RCC 7860 (cell line): ENCODE data around the gene PPFIBP2.

Experiments used
- DNase-seq: peaks from one replicate; pipeline ENCODE4 v3.0.0-alpha.2; 2015; ENCODE audit warnings: low spot score
- FAIRE-seq: peaks from 2 replicates; lab custom pipeline; 2012; peaks lifted over from hg19 to GRCh38; lab: Jason Lieb, UNC

The PPFIBP2 gene

DNA sequence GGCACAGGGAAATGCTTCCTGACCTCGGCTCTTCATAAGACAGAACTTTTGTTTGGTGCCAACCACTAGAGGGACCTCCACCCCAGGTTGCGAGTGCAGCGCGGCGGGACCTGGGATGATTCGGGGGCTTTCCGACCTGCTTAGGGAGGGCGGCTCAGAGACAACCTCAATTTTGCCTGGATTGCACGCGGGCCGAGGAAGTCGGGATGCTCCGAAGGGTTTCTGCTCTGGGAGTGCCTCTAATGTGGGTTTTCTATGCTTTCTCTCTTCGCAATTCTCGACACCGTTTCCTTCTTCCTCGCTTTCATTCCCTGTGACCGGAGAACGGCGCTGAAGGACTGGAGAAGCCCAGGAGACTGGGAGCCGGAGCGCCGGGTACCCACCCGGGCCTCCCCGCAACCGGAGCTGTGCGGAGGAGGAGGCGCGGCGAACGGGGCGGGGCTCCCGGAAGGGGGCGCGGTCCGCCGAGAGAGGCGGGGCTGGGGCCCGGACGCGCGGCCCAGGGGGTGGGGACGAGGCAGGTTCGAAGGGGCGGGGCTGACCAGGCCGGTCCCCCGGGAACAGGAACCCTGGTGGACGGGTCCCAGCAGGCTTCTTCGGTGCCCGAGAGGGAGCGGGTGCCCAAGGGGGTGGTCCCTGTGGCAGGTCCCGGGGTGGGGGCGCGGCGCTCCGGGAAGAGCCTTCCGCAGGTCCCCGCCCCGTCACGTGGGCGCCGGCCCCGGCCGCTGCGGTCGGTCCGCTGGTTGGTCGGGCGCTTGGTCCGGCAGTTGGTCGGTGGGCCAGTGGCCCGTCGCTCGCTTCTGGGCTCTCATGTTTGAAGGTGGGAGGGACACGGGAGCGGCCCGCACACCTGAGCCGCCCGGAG lies at the start of gene PPFIBP2:
Gene PPFIBP2, plus strand, starts transcription at position 766 of the 865 bp plus-strand sequence. CDS start 35,477 bp downstream, outside the sequence.
- peak; percentile 26 for DNase-seq
- no peak for FAIRE-seq

DNA sequence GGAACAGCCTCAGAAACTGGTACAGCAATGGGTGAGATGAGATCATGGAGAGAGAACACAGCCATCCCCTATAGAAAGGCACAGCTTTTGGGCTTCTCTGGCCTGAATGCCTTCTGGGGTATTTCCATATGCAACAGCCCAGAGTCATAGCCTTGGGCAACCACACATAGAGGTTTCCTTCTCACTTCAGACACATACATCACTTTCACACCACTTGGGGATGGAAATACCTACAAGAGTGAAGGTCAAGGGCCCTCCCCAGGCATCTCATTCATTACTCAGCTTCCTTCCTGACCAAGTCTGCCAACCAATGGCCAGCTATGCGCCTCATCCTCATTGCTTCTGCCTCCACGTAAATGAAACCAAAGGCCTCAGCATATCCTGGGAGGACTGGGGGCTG lies 46.1 kb upstream of the PPFIBP2 start:
- DNase-seq (no peak), FAIRE-seq (no peak)

DNA sequence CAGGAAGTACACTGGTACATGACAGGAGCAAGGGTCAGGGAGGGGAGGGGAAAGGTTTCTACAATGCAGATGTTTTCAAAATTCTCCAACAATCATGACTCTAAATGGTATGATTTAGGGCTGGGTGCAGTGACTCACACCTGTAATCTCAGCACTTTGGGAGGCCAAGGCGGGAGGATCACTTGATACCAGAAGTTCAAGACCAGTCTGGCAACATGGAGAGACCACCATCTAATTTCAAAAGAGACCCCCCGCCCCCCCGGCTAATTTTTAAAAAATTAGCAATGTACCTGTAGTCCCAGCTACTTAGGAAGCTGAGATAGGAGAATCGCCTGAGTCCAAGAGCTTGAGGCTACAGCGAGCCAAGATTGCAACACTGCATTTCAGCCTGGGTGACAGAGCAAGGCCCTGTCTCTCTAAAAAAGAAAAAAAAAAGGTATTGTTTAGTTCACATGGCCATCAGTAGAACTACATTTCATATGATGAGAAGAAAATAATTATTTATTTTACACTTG lies 44.4 kb upstream of the PPFIBP2 start:
- DNase-seq (no peak), FAIRE-seq (no peak)

DNA sequence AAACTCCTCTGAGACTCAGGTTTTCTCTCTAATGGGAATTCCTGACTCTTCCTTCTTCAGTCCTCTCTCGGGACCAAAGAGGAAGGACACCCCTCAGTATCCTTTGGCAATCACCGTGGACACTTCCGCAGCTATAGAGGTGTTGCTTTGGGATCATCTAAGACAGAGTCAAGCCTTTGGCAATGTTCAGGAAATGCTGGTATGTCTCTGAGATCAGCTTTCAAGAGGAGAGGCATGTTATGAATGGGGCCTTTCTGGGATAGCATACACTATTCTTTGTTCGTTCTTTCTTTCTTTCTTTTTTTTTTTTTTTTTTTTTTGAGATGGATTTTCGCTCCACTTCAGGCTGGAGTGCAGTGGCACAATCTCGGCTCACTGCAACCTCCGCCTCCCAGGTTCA lies 42.7 kb upstream of the PPFIBP2 start:
- DNase-seq (no peak), FAIRE-seq (no peak)

DNA sequence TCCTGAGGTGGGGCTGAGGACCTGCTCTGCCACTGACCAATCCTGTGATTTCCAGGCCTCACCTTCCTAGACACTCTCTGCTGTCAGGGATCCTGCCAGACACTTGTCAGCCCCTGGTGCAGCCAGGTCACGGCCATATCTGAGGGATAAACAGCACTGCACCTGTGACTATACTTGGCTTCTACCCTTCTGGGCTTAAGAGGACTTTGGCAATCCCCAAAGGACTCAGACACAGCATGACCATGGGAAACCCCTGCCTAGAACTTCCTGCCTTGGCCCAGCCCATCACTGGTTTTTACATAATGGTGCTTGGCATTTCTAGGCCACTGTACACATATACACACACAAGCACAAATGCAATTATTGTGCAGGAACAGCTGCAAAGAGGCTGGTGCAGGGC lies 40.1 kb upstream of the PPFIBP2 start:
- FAIRE-seq (no peak), DNase-seq (no peak)

DNA sequence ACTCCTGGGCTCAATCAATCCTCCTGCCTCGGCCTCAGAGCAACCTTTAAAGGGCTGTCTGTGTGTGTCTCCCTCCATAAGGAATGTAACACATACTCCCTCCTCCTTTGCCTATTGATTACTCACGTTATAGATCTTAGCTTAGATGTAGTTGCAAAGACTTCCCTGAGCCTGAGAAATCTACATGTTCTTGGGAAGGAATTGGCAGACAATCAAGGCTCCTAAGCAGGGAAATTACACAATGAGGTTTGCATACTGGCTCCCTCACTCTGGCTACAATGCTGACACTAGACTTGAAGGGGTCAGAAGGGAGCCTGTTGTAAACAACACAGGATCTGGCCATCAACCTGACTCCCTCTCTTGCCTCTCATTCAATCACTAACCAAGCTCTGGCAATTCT lies 33.7 kb upstream of the PPFIBP2 start:
- no peak for DNase-seq
- no peak for FAIRE-seq

DNA sequence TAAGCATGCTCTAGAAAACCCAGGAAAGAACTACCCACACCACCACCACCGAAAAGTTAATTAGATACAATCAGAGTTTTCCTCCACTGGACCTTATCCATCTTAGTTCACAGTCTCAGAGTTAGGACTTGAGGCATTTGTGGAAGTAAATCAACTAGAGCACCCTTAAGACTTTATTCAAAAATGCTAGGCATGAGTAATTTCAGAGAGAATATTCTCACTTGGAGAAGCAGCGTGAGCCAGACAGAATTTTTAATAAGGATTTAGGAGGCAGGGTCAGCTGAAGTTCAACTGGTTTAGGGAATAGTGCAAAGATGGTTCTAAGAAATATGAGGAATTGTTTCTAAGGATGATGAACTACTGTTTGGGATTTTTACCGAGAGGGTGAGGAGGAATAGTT lies 29.7 kb upstream of the PPFIBP2 start:
- FAIRE-seq (no peak), DNase-seq (no peak)

DNA sequence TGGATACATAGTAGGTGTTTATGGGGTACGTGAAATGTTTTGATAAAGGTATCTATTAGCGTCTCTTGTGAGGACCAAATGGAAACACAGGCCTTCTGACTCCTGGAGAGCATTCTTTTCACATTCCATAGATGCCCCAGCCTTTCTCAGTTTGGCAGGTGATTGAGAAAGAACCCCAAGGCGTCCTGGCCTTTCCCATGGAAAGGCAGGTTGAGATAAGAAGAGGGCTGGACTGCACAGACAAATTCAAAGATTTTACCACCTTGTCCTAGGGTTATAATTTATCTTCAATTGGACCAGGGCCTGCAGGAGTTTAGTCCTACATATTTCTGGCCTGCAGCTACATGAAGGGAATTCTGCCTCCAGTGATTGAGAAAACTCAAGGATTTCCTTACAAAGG lies 29.2 kb upstream of the PPFIBP2 start:
- FAIRE-seq (no peak), DNase-seq (no peak)

DNA sequence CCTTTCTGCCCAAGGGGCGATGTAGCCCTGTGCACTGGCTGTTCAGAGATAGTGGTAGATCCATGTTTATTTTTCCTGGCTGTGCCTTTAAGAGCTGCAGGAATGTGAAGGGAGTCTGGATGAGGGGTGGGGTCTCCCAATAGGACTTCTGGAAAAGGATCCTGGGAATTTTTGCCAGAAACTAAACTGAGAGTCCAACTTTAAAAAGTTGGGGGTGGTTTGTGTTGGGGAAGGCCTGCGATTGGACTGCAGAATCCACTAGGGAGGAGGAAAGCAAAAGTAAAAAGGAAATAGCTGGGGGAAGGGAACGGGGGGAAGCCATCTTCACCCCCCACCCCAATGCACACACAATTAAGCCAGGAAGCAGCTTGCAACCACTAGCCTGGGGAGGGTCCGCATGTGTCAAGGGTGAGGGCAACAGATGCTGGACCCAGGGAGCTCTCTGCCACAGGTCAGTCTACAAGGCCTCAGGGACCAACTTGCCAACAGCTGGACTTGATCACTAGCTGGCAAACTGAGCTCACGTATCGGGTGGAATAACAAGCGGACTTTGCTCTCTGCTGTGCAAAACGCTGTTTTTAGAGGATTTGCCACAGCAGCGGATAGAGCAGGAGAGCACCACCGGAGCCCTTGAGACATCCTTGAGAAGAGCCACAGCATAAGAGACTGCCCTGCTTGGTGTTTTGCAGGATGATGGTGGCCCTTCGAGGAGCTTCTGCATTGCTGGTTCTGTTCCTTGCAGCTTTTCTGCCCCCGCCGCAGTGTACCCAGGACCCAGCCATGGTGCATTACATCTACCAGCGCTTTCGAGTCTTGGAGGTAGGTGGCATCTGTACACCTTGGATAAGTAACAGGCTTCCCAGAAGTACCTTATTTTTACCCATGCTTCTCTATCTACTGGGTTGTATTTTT lies 28.4 kb upstream of the PPFIBP2 start, which contains the start of gene OLFML1:
Gene OLFML1, plus strand, starts transcription at position 321 of the 912 bp plus-strand sequence. Its CDS starts 370 bp downstream, at position 691.
- FAIRE-seq (no peak), DNase-seq (no peak)

DNA sequence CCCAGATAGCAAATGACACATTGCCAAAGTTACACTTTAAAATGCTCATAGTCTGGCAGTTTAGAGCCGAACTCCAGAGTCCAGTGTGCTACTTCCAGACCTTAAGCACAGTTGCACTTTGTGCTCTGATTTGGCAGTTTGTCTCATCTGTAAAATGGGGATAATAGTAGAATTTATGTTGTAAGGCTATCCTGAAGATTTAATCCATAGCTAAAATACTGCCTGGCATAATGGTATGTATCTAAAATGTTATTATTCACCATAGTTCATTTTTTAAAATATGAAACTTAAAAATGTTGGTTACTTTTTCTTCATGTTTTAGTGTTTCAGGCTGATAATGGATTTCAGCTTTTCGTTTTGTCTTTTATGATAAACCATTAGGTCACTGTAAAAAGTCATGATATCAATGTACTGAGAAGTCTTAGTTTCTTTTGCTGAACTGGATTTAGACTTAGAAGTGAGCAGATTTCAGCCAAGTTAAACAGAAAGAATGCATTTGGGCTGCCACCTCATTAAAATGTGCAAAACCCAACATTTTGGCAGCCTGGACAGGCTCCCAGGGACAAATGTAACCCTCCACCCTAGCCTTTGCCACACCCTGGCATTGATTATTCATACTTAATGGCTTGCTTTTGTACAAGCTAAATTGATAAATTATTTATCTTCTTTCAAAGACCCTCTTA lies 27.6 kb upstream of the PPFIBP2 start:
- DNase-seq = no peak
- FAIRE-seq = no peak

DNA sequence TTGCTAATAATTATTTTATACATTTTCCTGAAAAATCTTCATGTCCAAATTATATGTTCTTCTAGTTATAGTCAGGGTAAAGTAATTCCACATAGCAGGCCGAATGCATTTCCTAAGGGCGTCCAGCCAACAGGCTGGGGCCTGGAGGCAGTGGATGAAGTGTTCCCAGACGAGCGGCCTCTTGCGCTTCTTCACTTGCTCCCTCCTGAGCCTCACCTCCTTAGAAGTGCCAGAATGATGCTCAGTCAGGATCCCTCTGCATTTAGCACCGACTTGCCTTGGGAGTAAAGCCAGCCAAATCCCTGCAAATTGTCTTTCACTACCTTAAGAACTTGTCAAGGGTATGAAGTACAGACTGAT lies 27.0 kb upstream of the PPFIBP2 start:
- no peak for FAIRE-seq

DNA sequence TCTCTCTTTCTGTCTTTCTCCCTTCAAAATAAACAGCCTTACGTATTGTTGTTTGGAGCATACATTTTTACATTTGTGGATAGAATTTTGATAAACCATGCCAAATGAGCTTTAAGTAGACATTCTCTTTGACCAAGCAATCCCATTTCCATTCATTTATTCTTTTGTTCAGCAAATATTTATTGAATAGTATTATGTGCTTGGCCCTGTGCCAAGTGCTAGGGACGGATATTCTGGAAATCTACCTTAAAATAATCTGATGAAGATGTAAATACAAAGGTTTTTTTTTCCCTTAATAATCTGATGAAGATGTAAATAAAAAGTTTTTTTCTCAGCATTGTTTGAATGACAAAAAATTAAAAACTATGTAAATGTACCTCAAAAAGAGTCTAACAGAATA lies 26.4 kb upstream of the PPFIBP2 start:
- DNase-seq (no peak), FAIRE-seq (no peak)

More for the DNA sequence above, 27.0 kb upstream of the PPFIBP2 start:
- DNase-seq = no peak

DNA sequence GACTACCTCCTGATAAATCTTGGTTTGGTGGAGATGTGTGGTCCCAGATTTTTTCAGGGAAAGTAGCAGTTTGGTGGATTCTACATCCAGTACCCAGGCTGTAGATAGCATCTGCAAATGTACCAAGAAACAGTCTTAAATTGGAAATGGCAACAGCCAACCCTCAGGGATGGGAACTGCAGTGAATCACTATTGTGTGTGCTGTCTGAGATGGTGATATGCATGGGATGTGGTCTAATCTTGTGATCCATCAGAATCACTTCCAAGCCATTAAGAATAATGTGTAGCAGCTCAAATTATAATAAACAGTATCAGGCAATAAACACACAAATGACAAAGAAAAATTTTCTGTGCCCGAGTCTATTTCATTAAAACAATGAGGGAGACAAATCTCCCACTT lies 25.1 kb upstream of the PPFIBP2 start:
- no peak for DNase-seq
- no peak for FAIRE-seq

DNA sequence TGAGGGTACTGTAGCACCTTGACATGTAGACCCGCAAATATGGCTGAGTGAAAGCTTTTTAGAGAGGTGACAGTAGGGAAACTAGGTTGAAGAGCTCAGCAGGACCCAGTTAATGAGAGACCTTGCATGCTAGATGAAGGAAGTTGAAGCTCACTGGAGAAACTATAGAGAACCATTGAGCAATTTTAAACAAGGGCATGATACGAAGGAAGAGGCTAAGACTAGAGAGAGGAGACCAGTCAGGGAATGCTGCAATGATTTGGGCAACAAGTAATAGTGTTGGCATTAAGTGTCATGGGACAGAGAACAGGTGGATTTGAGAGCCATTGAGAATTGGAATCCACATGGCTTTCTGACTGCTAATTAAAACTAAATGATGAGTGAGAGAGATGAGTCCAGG lies 24.4 kb upstream of the PPFIBP2 start:
- no peak for FAIRE-seq
- no peak for DNase-seq

DNA sequence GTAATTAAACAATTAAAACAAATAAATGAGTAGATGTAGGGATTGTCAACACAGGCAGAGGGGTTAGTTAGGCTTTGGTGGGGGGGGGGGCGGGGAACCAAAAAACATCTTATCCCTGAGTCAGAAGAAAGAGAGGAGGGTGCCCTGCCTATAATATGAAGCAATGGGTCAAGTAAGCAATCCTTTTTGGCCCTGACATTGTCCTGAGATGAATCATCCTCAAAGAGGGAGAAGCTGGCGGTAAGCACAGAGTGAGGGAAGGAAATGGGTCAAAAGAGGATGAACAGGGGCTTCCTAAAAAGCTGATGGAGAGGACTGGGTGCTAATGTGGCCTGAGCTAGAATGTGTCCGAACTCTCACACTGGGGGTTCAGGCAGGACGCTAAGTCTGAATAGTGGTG lies 23.7 kb upstream of the PPFIBP2 start:
- DNase-seq = no peak
- no peak for FAIRE-seq

DNA sequence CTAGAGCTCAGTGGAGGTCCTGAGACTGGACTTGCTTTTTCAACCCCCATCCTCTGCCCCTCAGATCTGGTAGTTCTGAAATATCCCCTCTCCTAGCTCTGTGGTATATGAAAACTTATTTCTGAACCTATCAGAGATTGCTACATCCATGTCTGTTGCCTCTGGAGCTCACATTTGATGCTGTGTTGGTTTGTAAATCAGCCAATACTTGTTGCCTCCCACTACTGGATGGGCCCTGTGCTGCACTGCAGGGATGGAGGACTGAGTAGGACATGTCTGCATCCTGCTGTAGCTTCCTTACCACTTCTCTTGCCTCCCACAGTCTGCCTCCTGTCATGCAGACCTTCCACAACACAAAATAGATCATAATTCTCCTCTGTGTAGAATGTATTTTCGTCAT lies 23.3 kb upstream of the PPFIBP2 start:
- no peak for DNase-seq
- FAIRE-seq = no peak

DNA sequence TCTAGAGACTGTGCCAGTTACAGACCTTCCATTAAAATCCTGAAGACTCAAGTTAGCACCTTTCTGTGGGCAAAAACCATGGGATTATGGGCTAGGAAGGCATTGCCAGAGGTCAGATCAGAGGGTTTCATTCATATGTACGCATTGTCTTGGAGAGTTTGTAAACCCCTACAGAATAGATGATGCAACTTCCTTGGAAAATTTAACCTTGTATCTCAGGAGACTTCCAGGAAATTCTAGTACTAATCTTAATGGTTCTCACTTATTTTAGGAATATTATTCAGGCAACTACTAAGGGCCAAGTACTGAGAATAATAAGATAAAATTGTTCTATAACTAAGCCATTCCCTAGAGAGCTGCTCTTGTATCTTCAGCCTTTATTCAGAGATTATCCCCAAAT lies 21.5 kb upstream of the PPFIBP2 start:
- FAIRE-seq (no peak), DNase-seq (no peak)

DNA sequence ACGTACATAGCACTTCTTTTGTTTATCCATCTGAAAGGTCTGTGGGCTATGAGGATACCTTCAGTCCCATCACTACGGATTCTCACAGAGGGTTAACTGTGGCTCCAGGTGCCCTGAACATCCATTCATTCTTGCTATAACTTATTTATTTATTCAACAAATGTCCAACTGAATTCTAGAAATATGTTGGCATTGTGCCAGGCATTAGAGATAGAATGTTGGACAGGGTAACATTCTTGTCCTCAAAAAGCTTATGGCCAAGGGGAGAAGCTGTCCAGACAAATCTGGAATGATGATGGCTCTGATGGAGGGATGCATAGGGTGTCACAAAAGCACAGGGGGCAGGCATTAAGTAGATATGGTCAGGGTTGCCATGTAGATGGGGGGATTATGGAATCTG lies 20.1 kb upstream of the PPFIBP2 start:
- DNase-seq = no peak
- FAIRE-seq = no peak

DNA sequence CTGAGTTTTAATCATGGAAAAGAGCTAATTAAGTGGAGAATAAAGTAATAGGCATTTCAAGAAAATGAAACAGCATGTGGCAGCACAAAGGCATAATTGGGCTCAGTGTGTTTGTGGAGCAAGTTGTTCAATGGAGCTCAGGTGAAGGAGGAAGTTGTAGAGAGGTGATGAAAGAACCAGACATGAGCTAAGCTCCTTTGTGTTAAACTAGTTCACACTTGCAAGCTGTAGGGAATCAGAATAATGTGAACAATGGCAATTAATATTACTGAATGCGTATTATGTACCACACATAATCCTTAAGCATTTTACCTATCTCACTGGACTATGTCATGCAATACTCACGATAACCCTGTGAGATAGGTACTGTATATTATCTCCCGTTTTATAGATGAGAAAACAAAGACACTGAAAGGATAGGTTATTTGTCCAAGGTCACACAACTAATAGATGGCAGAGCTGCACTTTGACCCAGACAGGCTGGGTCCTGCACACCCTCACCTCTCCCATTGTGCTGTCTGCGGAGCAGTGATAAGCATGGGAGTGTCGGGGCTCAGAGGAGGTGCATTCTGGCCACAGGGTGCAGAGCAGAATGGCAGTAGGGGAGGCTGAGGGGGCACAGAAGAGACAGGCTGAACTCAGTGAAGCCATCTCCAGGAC lies 19.6 kb upstream of the PPFIBP2 start:
- no peak for FAIRE-seq
- DNase-seq = no peak

DNA sequence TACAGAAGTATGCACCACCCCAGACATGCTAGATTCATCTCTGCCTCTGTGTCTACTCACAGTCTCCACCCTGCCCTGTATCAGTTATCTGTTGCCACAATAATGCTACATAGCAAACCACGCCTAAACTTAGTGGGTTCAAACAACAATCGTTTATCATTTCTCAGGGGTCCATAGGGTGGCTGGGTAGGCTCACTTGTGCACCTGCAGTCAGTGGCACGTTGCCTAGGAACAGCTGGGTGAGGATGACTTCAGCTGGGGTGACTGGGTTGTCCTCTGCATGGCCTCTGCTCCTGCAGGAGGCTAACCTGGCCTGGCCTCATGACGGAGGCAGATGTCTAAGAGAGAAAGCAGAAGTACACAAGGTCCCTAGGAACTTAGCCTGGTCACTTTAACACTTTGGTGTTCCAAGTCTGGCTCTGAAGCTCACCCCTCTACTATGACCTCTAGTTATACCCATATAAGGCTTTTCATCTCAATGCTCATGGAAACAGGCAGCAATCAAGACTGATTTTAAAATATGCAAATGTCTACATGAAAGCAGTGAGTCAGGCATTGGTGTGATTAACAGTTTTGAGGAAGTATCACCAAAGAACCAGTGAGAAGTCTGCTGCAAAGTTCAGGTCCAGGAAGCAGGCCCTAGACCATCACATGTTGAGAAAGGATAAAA lies 17.8 kb upstream of the PPFIBP2 start:
- no peak for DNase-seq
- FAIRE-seq = no peak
